Right lobe of liver (tissue), 4 donors: Measurements from ENCODE around the gene DOCK1.

Experiments used
- POLR2A ChIP-seq: fragments of 450-650 bp; IDR thresholded peaks from one replicate; pipeline ENCODE4 v1.6.1; 2017; ENCODE audit warnings: antibody characterized with exemption, mild to moderate bottlenecking
- TF ChIP-seq, protein P1 (sequence below), 4 donors: fragments of 200-600 bp in 3 of 4; fragments of 450-650 bp in 1 of 4; IDR thresholded peaks; one replicate each; pipeline versions ENCODE4 v1.5.1 to v1.8.0; 2016 to 2022; ENCODE audit warnings: antibody characterized with exemption in 4 of 4, mild to moderate bottlenecking in 2 of 4
- donor health status: DM: no; HTN: no; CAD: no.
- donor health status: DM: no; HTN: no; CAD: no.
- donor health status: DM: no; HTN: yes; CAD: no.

DNA sequence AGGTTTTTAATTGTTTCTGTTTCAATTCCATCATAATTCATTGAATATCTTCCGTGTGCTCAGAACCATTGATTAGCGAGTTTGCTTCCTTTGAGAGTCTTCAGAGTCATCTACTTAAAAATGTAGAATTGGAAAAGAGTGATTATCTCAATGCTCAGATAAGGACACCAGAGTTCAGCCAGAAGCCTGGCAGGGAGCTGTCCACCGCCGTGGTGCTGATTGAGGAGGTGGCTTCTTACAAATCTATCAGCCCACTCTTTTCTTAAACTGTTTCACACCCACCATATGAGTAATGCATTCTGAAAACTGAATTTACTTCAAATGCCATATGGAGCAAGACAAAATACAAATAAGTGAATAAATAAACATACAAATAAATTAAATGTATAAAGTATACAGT lies 211.9 kb downstream of the DOCK1 start:
- TF ChIP-seq, protein P1, sequence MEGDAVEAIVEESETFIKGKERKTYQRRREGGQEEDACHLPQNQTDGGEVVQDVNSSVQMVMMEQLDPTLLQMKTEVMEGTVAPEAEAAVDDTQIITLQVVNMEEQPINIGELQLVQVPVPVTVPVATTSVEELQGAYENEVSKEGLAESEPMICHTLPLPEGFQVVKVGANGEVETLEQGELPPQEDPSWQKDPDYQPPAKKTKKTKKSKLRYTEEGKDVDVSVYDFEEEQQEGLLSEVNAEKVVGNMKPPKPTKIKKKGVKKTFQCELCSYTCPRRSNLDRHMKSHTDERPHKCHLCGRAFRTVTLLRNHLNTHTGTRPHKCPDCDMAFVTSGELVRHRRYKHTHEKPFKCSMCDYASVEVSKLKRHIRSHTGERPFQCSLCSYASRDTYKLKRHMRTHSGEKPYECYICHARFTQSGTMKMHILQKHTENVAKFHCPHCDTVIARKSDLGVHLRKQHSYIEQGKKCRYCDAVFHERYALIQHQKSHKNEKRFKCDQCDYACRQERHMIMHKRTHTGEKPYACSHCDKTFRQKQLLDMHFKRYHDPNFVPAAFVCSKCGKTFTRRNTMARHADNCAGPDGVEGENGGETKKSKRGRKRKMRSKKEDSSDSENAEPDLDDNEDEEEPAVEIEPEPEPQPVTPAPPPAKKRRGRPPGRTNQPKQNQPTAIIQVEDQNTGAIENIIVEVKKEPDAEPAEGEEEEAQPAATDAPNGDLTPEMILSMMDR (IDR thresholded peaks at IDR 0.05), result no peak
- no peak for TF ChIP-seq POLR2A
